ENCODE results near the gene TMC8. TPM values are rescaled to one million over a fixed set of nuclear protein-coding genes. Genes with fewer than 3 reads are reported as not detected.

Gene TMC8
- total RNA-seq, 1 experiment from 2014 or later = 0.32 TPM

DNA sequence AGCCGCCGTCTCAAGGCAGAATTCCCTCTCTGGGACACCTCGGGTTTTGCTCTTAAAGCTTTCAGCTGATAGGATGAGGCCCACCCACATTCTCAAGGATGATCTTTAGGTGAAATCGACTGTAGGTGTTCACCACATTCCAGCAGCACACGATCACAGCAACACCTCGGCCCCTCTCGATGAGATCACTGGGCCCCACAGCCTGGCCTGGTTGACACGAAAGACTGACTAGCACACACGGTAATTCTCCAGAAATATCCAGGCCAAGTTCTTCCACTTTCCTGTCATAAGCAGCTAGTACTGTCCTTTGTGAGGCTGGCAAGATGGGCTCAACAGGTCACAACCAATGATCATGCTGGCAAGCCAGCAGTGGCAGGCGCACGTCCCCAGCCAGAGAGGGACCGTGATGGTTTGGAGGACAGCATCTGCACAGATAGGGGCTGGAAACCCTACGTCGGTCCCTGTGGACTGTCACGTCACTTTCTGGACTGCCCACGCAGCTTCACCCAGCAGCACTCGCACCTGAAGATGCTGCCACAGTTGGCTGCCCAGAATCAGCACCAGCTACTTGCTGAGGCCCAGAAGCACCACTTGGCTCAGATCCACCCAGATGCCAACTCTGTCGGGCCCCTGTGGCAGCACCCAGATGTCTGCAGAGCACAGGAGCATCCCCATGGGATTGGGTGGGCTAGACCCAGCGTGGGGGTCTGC, 19.4 kb upstream of the TMC8 start:
- Histone ChIP-seq H3K9me3 (ENCODE audit: low read depth, low read length, poor library complexity, severe bottlenecking) (no peaks in the 10 kb centered on the region), H3K36me3 (ENCODE audit: insufficient read depth, low read length, poor library complexity, severe bottlenecking) (no peaks in the 10 kb centered on the region), H3K27me3 (replicated peaks; ENCODE audit: insufficient read depth, low read depth, low read length, poor library complexity) (no peaks in the 10 kb centered on the region), H3K27ac (ENCODE audit: low read depth, low read length, poor library complexity, severe bottlenecking) (no peak overlapping the region), H3K4me3 (ENCODE audit: low read depth, low read length, poor library complexity, severe bottlenecking) (no peak overlapping the region), H3K4me1 (ENCODE audit: insufficient read depth, low read length, poor library complexity, severe bottlenecking) (no peaks in the 10 kb centered on the region)
- ChIA-PET POLR2A (ENCODE audit: low non-redundant PET) (no interaction called here), CTCF (interaction anchor here (0.8 kb wide), 1 partner anchor 30 kb away, joined by 12 read pairs; no protein-coding TSS in a partner anchor)
- intact Hi-C loops (cut with micrococcal nuclease; ENCODE audit: unreplicated experiment) = no loop called here
- no peak for DNase-seq (ENCODE audit: low spot score)
- TF ChIP-seq, protein P1, sequence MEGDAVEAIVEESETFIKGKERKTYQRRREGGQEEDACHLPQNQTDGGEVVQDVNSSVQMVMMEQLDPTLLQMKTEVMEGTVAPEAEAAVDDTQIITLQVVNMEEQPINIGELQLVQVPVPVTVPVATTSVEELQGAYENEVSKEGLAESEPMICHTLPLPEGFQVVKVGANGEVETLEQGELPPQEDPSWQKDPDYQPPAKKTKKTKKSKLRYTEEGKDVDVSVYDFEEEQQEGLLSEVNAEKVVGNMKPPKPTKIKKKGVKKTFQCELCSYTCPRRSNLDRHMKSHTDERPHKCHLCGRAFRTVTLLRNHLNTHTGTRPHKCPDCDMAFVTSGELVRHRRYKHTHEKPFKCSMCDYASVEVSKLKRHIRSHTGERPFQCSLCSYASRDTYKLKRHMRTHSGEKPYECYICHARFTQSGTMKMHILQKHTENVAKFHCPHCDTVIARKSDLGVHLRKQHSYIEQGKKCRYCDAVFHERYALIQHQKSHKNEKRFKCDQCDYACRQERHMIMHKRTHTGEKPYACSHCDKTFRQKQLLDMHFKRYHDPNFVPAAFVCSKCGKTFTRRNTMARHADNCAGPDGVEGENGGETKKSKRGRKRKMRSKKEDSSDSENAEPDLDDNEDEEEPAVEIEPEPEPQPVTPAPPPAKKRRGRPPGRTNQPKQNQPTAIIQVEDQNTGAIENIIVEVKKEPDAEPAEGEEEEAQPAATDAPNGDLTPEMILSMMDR (conservative IDR thresholded peaks at IDR 0.05; ENCODE audit: low read depth, low read length) = no peak
- TF ChIP-seq EZH2 (IDR thresholded peaks at IDR 0.05; ENCODE audit: borderline replicate concordance, low read depth, low read length, poor library complexity, severe bottlenecking) = no peak
- no TSS peak for BruUV-seq (replicated peaks)

DNA sequence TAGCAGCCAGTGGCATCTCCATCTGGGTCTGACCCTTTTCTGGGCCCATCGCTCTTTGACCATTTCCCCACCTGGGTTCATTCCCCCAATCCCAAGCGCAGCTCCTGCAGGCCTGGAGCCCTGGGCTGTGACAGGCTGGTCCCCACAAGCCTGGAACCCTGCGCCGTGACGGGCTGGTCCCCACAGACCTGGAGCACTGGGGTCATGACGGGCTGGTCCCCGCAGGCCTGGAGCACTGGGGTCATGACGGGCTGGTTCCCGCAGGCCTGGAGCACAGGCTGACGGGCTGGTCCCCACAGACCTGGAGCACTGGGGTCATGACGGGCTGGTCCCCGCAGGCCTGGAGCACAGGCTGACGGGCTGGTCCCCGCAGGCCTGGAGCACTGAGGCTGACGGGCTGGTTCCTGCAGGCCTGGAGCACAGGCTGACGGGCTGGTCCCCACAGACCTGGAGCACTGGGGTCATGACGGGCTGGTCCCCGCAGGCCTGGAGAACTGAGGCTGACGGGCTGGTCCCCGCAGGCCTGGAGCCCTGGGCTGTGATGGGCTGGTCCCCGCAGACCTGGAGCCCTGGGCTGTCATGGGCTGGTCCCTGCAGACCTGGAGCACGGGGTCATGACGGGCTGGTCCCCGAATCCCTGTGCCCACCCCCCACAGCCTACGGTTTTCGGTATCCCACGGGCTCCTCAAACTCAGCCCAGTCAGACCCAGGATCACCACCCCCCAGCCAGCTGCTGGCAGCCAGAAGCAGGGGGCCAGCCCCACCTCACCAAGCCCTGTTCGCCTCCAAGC, 18.6 kb upstream of the TMC8 start:
- H3K27ac ChIP-seq (ENCODE audit: low read depth, low read length, poor library complexity, severe bottlenecking) = no peak overlapping the region
- intact Hi-C loops (cut with micrococcal nuclease; ENCODE audit: unreplicated experiment) = loop anchor here (2.0 kb wide), 2 partner anchors 65 to 139 kb away; no protein-coding TSS in a partner anchor
- ChIA-PET POLR2A (ENCODE audit: low non-redundant PET) (no interaction called here), CTCF (interaction anchor here (0.8 to 1.0 kb wide), 2 partner anchors 30 to 74 kb away, joined by 3 to 12 read pairs; no protein-coding TSS in a partner anchor)
- H3K36me3 ChIP-seq (ENCODE audit: insufficient read depth, low read length, poor library complexity, severe bottlenecking) = no peaks in the 10 kb centered on the region
- H3K4me1 ChIP-seq (ENCODE audit: insufficient read depth, low read length, poor library complexity, severe bottlenecking) = no peaks in the 10 kb centered on the region
- no peak overlapping the region for H3K4me3 ChIP-seq (ENCODE audit: low read depth, low read length, poor library complexity, severe bottlenecking)
- TF ChIP-seq EZH2 (IDR thresholded peaks at IDR 0.05; ENCODE audit: borderline replicate concordance, low read depth, low read length, poor library complexity, severe bottlenecking) = no peak
- TF ChIP-seq, protein P1 (conservative IDR thresholded peaks at IDR 0.05; ENCODE audit: low read depth, low read length) = no peak
- no peaks in the 10 kb centered on the region for H3K27me3 ChIP-seq (replicated peaks; ENCODE audit: insufficient read depth, low read depth, low read length, poor library complexity)
- no peak for DNase-seq (ENCODE audit: low spot score)
- H3K9me3 ChIP-seq (ENCODE audit: low read depth, low read length, poor library complexity, severe bottlenecking) = no peaks in the 10 kb centered on the region
- BruUV-seq (replicated peaks) = no TSS peak

DNA sequence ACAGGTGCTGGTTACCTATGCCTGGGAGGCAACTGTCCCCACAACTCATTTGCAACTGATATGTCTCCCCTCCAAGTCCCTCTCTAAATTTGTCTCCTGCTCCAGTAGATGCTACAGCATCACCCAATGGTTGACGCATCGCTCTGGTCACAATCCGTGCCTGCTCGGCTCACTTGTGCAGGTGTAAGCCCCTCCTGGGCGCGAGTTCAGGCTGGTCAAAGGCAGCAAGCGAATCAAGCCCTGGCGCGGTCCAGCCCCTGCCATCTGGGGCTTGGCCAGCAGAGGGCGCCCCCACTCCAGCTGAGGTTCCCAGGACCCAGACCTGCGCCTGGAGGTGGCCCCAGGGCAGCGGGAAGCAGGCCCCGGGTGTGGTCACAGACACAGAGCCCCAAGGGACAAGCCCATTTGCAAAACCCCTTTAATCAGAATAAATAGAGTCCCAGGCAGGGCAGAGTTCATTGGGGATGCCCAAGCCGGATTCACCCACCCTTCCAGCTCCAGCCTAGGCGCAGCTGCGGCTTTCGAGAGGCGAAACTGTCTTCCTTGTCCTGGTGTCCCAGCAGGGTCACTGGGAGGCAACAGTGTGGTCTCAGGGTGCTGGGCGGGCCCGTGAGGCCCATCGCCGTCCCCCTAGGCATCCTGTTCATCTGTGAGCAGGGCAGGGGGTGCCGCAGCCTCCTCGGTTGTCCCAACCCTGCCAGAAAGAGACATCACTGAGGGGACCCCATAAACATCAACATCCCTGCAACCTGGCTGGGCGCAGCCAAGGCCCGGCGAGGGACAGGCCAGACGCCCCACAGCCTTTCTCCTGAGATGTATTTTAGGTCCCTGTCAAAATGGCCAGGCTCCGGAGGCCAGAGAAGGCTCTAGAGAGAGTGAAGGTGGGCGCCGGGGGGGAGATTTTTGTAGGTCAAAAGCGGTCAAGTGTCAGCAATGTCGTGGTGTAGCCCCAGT, 17.8 kb upstream of the TMC8 start:
- TF ChIP-seq, protein P1 (conservative IDR thresholded peaks at IDR 0.05; ENCODE audit: low read depth, low read length) = peak; percentile 98
- no peak for TF ChIP-seq EZH2 (IDR thresholded peaks at IDR 0.05; ENCODE audit: borderline replicate concordance, low read depth, low read length, poor library complexity, severe bottlenecking)
- ChIA-PET CTCF (interaction anchor here (0.5 to 1.0 kb wide), 4 partner anchors 10 to 139 kb away, joined by 3 to 4 read pairs (median 3); no protein-coding TSS in a partner anchor), POLR2A (ENCODE audit: low non-redundant PET) (no interaction called here)
- BruUV-seq (replicated peaks) = no TSS peak
- peak; percentile 70 for DNase-seq (ENCODE audit: low spot score)
- no peak overlapping the region for H3K27ac ChIP-seq (ENCODE audit: low read depth, low read length, poor library complexity, severe bottlenecking)
- H3K36me3 ChIP-seq (ENCODE audit: insufficient read depth, low read length, poor library complexity, severe bottlenecking) = no peaks in the 10 kb centered on the region
- no peaks in the 10 kb centered on the region for H3K9me3 ChIP-seq (ENCODE audit: low read depth, low read length, poor library complexity, severe bottlenecking)
- H3K4me3 ChIP-seq (ENCODE audit: low read depth, low read length, poor library complexity, severe bottlenecking) = no peak overlapping the region
- H3K27me3 ChIP-seq (replicated peaks; ENCODE audit: insufficient read depth, low read depth, low read length, poor library complexity) = no peaks in the 10 kb centered on the region
- H3K4me1 ChIP-seq (ENCODE audit: insufficient read depth, low read length, poor library complexity, severe bottlenecking) = no peaks in the 10 kb centered on the region
- intact Hi-C loops (cut with micrococcal nuclease; ENCODE audit: unreplicated experiment) = loop anchor here (2.0 kb wide), 2 partner anchors 64 to 138 kb away; no protein-coding TSS in a partner anchor
